ENCODE data around the gene BEAN1. TPM values are rescaled to one million over a fixed set of nuclear protein-coding genes. Genes with fewer than 3 reads are reported as not detected.

Gene BEAN1
- total and polyA plus RNA-seq, 2 experiments from 2014 or later, result 0.07 to 0.10 TPM

DNA sequence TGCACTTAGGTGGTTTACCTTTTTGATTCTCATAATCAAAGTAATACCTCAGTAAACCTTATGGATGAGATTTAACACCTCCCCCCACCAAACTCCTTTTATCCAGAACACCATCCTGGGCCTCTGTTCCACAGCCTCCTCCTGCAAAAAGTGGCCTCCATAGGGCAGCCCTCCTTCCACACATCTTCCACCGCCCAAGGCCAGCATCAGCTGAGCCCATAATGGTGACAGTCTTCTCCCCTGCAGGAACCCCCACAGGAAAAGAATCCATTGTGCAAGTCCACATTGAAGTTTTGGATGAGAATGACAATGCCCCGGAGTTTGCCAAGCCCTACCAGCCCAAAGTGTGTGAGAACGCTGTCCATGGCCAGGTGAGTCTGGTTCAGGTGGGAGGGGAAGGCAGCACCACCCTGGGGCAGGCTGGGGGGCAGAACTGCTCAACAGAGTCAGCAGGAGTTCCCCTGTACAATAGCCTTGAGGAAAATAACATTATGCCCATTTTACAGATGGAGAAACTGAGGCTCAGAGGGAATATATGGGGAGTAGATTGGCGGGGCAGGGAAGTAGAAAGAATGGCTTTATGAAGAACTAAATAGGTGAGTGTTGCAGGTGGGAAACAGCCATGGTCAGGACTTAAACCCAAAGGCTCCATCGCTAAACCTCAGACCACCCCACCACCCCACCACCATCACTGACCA, 29.2 kb upstream of the BEAN1 start:
- DNase-seq (ENCODE audit: low spot score) (no peak), ATAC-seq (no peak)
- no peak overlapping the region for H3K4me3 ChIP-seq
- H3K4me1 ChIP-seq (ENCODE audit: insufficient read depth), result no peaks in the 10 kb centered on the region
- H3K9me2 ChIP-seq (ENCODE audit: insufficient read depth), result no peaks in the 10 kb centered on the region
- H3F3A ChIP-seq (replicated peaks; ENCODE audit: low read depth), result no peaks in the 10 kb centered on the region
- H3K4me2 ChIP-seq, result no peak overlapping the region
- no peaks in the 10 kb centered on the region for H4K20me1 ChIP-seq (replicated peaks; ENCODE audit: insufficient read depth)
- no peak overlapping the region for H2AFZ ChIP-seq
- no peak for TF ChIP-seq POLR2AphosphoS5 (IDR thresholded peaks at IDR 0.05; ENCODE audit: low read depth)
- no peak for TF ChIP-seq EZH2 (IDR thresholded peaks at IDR 0.05; ENCODE audit: low read depth, unreplicated experiment)
- TF ChIP-seq, protein P1, sequence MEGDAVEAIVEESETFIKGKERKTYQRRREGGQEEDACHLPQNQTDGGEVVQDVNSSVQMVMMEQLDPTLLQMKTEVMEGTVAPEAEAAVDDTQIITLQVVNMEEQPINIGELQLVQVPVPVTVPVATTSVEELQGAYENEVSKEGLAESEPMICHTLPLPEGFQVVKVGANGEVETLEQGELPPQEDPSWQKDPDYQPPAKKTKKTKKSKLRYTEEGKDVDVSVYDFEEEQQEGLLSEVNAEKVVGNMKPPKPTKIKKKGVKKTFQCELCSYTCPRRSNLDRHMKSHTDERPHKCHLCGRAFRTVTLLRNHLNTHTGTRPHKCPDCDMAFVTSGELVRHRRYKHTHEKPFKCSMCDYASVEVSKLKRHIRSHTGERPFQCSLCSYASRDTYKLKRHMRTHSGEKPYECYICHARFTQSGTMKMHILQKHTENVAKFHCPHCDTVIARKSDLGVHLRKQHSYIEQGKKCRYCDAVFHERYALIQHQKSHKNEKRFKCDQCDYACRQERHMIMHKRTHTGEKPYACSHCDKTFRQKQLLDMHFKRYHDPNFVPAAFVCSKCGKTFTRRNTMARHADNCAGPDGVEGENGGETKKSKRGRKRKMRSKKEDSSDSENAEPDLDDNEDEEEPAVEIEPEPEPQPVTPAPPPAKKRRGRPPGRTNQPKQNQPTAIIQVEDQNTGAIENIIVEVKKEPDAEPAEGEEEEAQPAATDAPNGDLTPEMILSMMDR (conservative IDR thresholded peaks at IDR 0.05; ENCODE audit: low read depth in 2 of 2), result no peak
- no peak for TF ChIP-seq JUNB (IDR thresholded peaks at IDR 0.05; ENCODE audit: unreplicated experiment)
- TF ChIP-seq, protein P2, sequence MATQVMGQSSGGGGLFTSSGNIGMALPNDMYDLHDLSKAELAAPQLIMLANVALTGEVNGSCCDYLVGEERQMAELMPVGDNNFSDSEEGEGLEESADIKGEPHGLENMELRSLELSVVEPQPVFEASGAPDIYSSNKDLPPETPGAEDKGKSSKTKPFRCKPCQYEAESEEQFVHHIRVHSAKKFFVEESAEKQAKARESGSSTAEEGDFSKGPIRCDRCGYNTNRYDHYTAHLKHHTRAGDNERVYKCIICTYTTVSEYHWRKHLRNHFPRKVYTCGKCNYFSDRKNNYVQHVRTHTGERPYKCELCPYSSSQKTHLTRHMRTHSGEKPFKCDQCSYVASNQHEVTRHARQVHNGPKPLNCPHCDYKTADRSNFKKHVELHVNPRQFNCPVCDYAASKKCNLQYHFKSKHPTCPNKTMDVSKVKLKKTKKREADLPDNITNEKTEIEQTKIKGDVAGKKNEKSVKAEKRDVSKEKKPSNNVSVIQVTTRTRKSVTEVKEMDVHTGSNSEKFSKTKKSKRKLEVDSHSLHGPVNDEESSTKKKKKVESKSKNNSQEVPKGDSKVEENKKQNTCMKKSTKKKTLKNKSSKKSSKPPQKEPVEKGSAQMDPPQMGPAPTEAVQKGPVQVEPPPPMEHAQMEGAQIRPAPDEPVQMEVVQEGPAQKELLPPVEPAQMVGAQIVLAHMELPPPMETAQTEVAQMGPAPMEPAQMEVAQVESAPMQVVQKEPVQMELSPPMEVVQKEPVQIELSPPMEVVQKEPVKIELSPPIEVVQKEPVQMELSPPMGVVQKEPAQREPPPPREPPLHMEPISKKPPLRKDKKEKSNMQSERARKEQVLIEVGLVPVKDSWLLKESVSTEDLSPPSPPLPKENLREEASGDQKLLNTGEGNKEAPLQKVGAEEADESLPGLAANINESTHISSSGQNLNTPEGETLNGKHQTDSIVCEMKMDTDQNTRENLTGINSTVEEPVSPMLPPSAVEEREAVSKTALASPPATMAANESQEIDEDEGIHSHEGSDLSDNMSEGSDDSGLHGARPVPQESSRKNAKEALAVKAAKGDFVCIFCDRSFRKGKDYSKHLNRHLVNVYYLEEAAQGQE (IDR thresholded peaks at IDR 0.05; ENCODE audit: unreplicated experiment), result no peak
- H3K27me3 ChIP-seq (ENCODE audit: insufficient read depth), result no peaks in the 10 kb centered on the region
- Mint-ChIP-seq H3K4me1 (peaks cover 16% of the 10 kb centered on the region), H3K9me3 (no peaks in the 10 kb centered on the region), H3K36me3 (ENCODE audit: low read depth) (no peaks in the 10 kb centered on the region), H3K27me3 (ENCODE audit: insufficient read depth, low read depth, poor library complexity) (no peaks in the 10 kb centered on the region), H3K27ac (no peak overlapping the region), H3K4me3 (no peak overlapping the region)
- no peaks in the 10 kb centered on the region for H3K36me3 ChIP-seq (ENCODE audit: insufficient read depth)
- H3K79me2 ChIP-seq (replicated peaks; ENCODE audit: insufficient read depth), result no peaks in the 10 kb centered on the region
- H3K27ac ChIP-seq (ENCODE audit: low read depth), result no peak overlapping the region

DNA sequence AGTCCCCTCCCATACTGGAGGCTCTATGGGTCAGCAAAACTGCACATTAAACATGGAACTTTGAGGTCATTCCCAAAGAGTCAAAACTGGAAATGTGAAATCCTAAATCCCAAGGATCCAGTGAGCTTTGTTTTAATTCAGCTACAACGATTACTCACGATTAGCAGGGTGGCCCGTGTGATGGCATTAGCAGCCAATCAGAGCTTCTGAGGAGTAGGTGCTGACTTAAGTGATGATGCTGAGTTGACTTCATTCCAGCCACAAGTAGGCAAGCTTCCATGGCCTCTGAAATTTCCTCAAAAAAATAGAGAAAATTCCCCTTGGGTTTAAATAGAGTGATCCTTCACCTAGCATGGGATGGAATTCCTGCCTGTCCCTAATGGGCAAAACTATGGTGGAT, 28.1 kb upstream of the BEAN1 start:
- no peak overlapping the region for H3K4me2 ChIP-seq
- no peak overlapping the region for H3K4me3 ChIP-seq
- ATAC-seq (no peak), DNase-seq (ENCODE audit: low spot score) (no peak)
- H3F3A ChIP-seq (replicated peaks; ENCODE audit: low read depth), result no peaks in the 10 kb centered on the region
- Mint-ChIP-seq H3K9me3 (no peaks in the 10 kb centered on the region), H3K4me3 (no peak overlapping the region), H3K36me3 (ENCODE audit: low read depth) (no peaks in the 10 kb centered on the region), H3K27me3 (ENCODE audit: insufficient read depth, low read depth, poor library complexity) (no peaks in the 10 kb centered on the region), H3K27ac (no peak overlapping the region), H3K4me1 (peaks cover 16% of the 10 kb centered on the region)
- H4K20me1 ChIP-seq (replicated peaks; ENCODE audit: insufficient read depth), result no peaks in the 10 kb centered on the region
- no peaks in the 10 kb centered on the region for H3K4me1 ChIP-seq (ENCODE audit: insufficient read depth)
- no peak overlapping the region for H3K27ac ChIP-seq (ENCODE audit: low read depth)
- no peaks in the 10 kb centered on the region for H3K36me3 ChIP-seq (ENCODE audit: insufficient read depth)
- no peak overlapping the region for H2AFZ ChIP-seq
- H3K79me2 ChIP-seq (replicated peaks; ENCODE audit: insufficient read depth), result no peaks in the 10 kb centered on the region
- no peaks in the 10 kb centered on the region for H3K27me3 ChIP-seq (ENCODE audit: insufficient read depth)
- no peaks in the 10 kb centered on the region for H3K9me2 ChIP-seq (ENCODE audit: insufficient read depth)
- no peak for TF ChIP-seq NANOG (IDR thresholded peaks at IDR 0.05; ENCODE audit: borderline replicate concordance)
- TF ChIP-seq EZH2phosphoT487 (IDR thresholded peaks at IDR 0.05; ENCODE audit: unreplicated experiment), result no peak
- TF ChIP-seq CREB1 (CRISPR knock-in tag; IDR thresholded peaks at IDR 0.05; ENCODE audit: low read depth), result no peak
- TF ChIP-seq, protein P3, sequence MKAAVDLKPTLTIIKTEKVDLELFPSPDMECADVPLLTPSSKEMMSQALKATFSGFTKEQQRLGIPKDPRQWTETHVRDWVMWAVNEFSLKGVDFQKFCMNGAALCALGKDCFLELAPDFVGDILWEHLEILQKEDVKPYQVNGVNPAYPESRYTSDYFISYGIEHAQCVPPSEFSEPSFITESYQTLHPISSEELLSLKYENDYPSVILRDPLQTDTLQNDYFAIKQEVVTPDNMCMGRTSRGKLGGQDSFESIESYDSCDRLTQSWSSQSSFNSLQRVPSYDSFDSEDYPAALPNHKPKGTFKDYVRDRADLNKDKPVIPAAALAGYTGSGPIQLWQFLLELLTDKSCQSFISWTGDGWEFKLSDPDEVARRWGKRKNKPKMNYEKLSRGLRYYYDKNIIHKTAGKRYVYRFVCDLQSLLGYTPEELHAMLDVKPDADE (IDR thresholded peaks at IDR 0.05), result no peak
- TF ChIP-seq, protein P1 (conservative IDR thresholded peaks at IDR 0.05; ENCODE audit: low read depth in 2 of 2), result no peak

Measured in GM23338 (cell line).